TTC549 (cell line): Measurements from ENCODE around the gene REC8.
A peak's percentile ranks its signal among the peaks of the same experiment; 100 is the strongest.

Experiments
- FAIRE-seq: peaks from 2 replicates; lab custom pipeline; 2012; peaks lifted over from hg19 to GRCh38; lab: Jason Lieb, UNC

Gene REC8

DNA sequence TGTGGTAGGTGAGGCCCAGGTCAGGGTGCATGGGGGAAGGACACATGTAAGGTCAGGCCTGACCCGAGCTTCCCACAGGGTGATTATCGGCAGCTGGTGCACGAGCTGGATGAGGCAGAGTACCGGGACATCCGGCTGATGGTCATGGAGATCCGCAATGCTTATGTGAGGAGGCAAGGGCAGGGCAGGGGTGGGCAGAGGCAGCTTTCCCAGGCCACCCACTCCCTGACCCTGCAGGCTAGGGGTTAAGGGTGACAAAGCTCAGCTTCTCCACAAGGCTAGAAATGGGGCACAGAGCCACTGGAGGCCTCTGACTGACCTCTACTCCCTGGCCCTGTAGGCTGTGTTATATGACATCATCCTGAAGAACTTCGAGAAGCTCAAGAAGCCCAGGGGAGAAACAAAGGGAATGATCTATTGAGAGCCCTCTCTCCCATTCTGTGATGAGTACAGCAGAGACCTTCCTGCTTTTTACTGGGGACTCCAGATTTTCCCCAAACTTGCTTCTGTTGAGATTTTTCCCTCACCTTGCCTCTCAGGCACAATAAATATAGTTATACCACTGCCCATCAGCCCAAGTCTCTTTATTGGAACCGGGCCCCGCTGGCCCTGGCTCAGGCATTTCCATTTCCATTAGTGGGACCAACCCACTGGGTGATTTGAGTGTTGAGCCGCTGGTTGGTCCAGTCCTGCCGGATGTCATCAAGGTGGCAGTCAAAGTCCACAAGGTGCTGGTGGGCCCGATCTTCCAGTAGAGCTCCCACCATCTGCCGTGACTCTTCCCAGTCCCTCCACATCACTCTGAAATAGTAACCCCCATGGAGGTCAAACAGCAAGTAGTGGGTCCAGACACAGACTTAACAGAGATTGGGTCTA lies 33.2 kb upstream of the REC8 start:
- FAIRE-seq = no peak

DNA sequence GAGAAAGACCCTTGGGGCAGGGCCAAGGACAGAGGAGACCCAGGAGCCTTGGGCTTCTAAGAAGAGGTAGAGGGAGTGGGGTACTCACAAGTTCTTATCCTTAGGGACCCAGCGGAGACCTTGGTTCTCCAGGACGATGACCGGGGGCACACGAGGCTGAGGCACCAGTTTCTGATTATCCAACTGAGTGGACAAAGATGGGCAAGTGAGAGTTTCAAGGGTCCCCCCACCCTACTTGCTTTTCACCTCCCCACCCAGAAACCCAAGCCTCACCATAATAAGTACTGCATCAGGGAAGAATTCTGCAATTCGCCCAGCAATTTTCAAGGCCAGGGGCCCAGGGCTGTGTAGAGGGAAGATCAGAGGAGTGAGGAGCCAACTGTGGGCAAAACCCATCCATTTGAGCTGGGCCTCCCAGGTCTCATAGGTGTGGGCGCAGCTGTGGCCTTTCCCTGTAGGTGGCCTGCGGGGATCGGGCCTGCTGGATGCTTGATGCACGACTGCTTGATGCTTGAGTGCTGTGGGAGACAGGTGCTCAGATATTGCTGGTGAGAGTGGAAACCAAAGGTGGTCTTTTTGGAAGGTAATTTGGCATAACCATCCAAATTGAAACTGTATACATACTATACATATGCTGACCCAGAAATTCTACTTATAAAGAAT lies 32.5 kb upstream of the REC8 start:
- FAIRE-seq = no peak

- FAIRE-seq = peak; percentile 70
These were observed 30.6 kb upstream of the REC8 start, which contains the start of gene EMC9 for GRCh38 chr14:24141097-24141880. Gene EMC9, minus strand, starts transcription at chr14:24141591. Its CDS starts 287 bp downstream, at chr14:24141304.

GRCh38 chr14:24143511-24143910 lies 28.4 kb upstream of the REC8 start:
- no peak for FAIRE-seq

GRCh38 chr14:24144451-24144850 lies 27.4 kb upstream of the REC8 start:
- FAIRE-seq = no peak

GRCh38 chr14:24145219-24145618 lies 26.7 kb upstream of the REC8 start:
- FAIRE-seq = no peak

DNA sequence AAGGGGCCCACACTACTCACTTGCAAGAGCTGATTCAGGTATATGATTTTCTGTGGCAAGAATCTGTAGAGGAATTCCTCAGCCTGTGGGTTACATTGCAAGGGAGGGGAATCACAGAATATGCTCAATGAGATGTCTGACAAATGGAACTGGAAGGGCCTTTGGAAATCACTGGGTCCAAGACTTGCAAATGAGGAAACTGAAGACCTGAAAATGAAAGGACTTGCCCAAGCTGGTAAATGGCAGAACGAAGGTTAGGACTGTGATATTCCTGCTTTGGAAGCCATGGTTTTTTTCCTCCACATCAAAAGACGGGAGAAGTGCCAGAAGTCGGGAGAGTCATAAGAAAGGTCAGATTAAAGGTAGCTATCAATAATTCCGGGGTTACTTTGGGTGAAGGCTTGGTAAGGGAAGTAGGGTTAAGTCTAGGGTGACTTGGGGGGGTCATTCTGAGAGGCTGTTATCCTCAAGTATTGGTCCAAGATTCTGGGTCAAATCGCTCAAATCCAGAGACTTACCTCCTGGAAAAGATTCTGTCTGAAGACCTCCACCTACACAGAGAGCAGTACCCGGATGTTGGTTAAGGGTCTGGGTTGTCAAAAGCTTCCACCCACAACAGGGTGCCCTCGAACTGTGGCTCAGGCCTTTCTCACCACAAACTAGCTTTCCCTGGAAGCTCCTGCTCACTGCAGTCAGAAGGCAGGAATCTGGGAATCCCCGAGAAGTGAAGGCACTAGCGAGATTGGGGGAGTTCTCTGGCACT lies 26.0 kb upstream of the REC8 start:
- FAIRE-seq = no peak

DNA sequence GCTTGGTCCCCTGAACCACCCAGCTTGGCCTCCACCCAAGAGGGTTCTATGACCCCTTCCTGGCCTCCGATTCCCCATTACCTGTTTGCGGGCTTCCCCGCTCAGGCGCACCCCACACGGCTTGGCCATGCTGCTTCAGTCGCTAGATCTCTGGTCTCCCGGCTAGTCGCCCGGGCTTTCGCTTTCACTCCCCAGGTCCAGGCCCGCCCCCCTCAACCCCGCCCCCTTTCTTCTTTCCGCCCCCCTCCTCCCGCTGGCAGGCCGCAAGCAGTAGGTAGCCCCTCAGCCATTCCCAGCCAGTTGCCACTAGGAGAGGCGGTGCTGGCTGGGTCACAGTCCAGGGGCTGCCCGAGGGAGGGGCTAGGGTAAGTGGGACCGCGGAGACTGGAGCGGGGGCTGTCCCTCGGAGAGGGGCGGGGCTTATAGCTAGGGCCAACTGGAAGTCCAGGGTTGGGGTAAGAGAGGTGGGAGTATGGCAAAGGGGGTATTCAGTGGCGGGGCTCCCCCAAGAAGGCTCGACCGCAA lies 25.4 kb upstream of the REC8 start, which contains the start of gene PSME2:
Gene PSME2 (minus strand): TSS at position 158 of the 525 bp plus-strand sequence. CDS start 29 bp downstream, at position 129.
- no peak for FAIRE-seq

DNA sequence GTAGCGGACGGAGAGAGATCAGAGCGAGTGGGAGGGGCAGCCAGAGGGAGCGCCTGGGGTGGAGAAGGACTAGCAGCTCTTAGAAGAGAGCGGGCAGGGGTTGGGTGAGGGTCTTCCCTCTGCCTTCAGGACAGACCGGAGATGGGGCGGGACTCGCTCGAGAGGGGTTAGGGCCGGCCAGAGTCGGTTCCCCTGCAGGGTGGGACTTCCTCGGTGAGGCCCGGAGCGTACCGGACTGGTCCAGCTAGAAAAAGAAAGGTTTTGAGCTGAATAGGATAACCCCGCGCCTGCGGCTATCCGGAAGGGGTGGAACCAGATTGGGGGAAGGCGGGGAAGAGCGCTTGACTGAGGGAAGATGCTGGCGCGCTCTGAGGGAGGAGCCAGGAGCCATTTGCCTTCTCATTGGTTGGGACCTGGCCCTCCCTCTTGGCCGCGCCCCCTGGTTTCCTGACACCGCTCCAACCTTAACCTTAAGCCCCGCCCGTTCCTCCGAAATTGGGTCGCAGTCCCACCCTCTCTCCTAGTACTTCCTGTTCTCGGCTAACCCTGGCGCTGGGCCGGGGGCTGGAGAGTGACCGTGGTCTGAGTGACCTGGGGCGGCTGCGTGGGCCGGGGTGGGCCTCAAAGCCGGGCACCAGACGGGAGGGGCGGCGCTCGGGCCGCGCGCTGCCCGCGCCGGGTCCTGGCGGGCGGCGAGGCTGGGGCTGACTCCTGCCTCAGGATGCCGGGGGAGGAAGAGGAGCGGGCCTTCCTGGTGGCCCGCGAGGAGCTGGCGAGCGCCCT lies 24.7 kb upstream of the REC8 start, which contains the start of gene RNF31:
Gene RNF31 (plus strand): TSS at position 521 of the 783 bp plus-strand sequence. CDS start 201 bp downstream, at position 722.
- FAIRE-seq = peak; percentile 94

DNA sequence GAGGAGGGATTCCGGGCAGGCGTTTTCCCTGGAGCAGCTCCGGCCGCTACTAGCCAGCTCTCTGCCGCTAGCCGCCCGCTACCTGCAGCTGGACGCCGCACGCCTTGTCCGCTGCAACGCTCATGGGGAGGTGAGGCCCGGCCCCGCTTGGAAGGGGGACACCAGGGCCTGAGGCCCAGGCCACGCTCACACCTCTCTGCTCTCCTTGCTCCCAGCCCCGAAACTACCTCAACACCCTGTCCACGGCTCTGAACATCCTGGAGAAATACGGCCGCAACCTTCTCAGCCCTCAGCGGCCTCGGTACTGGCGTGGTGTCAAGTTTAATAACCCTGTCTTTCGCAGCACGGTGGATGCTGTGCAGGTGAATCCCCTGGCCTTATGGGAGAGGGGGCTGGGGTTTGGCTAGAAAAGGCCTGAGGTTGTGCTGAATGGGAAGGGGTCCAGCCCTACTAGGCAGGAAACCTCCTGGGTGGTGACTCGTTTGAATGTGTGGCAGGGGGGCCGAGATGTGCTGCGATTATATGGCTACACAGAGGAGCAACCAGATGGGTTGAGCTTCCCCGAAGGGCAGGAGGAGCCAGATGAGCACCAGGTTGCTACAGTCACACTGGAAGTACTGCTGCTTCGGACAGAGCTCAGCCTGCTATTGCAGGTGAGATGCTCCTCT lies 24.0 kb upstream of the REC8 start:
- no peak for FAIRE-seq

GRCh38 chr14:24149302-24149969 lies 22.4 kb upstream of the REC8 start:
- no peak for FAIRE-seq

DNA sequence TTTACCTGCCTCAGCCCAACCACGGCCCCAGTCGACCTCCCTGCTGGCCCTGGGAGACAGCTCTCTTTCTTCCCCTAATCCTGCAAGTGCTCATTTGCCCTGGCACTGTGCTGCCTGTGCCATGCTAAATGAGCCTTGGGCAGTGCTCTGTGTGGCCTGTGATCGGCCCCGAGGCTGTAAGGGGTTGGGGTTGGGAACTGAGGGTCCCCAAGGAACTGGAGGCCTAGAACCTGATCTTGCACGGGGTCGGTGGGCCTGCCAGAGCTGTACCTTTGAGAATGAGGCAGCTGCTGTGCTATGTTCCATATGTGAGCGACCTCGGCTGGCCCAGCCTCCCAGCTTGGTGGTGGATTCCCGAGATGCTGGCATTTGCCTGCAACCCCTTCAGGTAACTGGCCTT lies 21.8 kb upstream of the REC8 start:
- no peak for FAIRE-seq

GRCh38 chr14:24150567-24150966 lies 21.3 kb upstream of the REC8 start:
- no peak for FAIRE-seq

- no peak for FAIRE-seq
These were observed 20.9 kb upstream of the REC8 start for GRCh38 chr14:24150993-24151392.

DNA sequence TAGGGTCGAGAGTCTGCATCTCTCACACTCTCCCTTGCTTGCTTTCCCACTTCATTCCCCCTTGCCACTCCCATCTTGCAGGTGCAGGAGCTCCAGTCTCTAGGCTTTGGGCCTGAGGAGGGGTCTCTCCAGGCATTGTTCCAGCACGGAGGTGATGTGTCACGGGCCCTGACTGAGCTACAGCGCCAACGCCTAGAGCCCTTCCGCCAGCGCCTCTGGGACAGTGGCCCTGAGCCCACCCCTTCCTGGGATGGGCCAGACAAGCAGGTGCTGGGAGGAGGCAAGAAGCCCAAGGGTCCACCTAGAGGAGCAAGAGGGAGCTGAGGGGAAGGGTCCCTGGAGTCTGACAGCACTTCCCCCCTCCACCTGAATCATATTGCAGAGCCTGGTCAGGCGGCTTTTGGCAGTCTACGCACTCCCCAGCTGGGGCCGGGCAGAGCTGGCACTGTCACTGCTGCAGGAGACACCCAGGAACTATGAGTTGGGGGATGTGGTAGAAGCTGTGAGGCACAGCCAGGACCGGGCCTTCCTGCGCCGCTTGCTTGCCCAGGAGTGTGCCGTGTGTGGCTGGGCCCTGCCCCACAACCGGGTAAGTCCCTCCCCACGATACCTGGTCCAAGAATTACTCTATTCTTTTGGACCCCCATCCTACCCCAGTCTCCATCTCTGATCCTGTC lies 20.3 kb upstream of the REC8 start:
- no peak for FAIRE-seq

DNA sequence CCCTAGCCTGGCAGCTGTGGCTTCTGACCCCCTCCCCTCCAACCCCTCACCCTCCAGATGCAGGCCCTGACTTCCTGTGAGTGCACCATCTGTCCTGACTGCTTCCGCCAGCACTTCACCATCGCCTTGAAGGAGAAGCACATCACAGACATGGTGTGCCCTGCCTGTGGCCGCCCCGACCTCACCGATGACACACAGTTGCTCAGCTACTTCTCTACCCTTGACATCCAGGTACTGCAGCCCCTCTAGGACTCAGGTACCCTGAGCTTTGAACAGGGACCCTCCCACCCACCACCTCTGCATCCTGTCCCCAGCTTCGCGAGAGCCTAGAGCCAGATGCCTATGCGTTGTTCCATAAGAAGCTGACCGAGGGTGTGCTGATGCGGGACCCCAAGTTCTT lies 16.8 kb upstream of the REC8 start:
- no peak for FAIRE-seq

GRCh38 chr14:24156840-24157239 lies 15.0 kb upstream of the REC8 start:
- no peak for FAIRE-seq

DNA sequence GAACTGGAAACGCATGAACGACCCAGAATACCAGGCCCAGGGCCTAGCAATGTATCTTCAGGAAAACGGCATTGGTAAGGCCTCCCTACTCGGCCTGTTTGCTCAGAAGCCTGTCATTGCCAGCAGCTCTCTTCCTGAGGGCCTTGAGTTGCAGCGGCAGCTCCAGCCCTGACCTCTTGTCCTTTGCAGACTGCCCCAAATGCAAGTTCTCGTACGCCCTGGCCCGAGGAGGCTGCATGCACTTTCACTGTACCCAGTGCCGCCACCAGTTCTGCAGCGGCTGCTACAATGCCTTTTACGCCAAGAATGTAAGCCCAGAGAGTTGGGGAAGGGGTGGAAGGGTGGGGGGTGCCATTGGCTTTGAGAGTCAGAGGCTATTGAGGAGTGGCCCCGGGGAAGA lies 14.5 kb upstream of the REC8 start:
- no peak for FAIRE-seq
